IPS-15b (cell line): Measurements from ENCODE around the gene MAGEB17.

Experiments
- H3K27me3 ChIP-seq: one replicate; pipeline ENCODE4 v1.6.1; 2013; ENCODE audit warnings: low read length; ENCODE audit not compliant: control insufficient read depth, insufficient read depth
- H3K36me3 ChIP-seq: one replicate; pipeline ENCODE4 v1.6.1; 2013; ENCODE audit warnings: low read length; ENCODE audit not compliant: control insufficient read depth, insufficient read depth
- H3K4me1 ChIP-seq: one replicate; pipeline ENCODE4 v1.6.1; 2013; ENCODE audit warnings: mild to moderate bottlenecking, low read length; ENCODE audit not compliant: control insufficient read depth, insufficient read depth
- H3K4me3 ChIP-seq: one replicate; pipeline ENCODE4 v1.5.1; 2013; ENCODE audit warnings: low read depth, low read length
- H3K9ac ChIP-seq: one replicate; pipeline ENCODE4 v1.6.1; 2013; ENCODE audit warnings: low read depth, mild to moderate bottlenecking, low read length
- H3K9me3 ChIP-seq: one replicate; pipeline ENCODE4 v1.6.1; 2013; ENCODE audit warnings: mild to moderate bottlenecking, low read length; ENCODE audit not compliant: control insufficient read depth, insufficient read depth

MAGEB17 gene, protein sequence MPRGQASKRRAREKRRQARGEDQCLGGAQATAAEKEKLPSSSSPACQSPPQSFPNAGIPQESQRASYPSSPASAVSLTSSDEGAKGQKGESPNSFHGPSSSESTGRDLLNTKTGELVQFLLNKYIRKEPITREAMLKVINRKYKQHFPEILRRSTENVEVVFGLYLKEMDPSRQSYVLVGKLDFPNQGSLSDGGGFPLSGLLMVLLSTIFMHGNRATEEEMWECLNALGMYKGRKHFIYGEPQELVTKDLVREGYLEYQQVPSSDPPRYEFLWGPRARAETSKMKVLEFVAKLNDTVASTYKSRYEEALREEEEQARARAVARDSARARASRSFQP

DNA sequence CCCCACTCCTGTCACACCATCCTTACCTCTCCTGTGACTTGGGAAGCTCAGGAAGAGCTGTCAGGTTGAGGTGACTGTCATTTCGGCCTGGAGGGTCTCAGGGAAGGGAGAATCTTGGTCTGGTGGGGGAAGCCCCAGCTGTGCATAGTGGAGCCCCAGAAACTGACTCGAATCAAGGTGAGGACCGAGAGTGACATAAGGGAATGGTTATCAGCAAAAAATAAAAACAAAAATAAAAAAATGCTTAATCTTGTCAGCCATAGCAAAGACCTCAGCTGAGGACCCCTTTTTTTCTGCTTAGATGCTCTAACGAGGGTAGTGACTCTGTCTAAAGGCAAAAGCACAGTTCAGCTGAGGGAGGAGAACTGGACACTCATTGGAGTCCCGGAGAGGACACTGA is at the start of gene MAGEB17:
MAGEB17 (plus strand) TSS at position 301 of the 400 bp plus-strand sequence. CDS start 2,902 bp downstream, outside the sequence.
- peaks cover 13% of the 10 kb centered on the region for H3K4me1 ChIP-seq
- peaks cover 68% of the 10 kb centered on the region for H3K36me3 ChIP-seq
- no peak within 1 kb of the TSS for H3K4me3 ChIP-seq
- H3K9me3 ChIP-seq, result no peaks in the 10 kb centered on the region
- no peak within 1 kb of the TSS for H3K9ac ChIP-seq
- H3K27me3 ChIP-seq, result no peaks in the 10 kb centered on the region

DNA sequence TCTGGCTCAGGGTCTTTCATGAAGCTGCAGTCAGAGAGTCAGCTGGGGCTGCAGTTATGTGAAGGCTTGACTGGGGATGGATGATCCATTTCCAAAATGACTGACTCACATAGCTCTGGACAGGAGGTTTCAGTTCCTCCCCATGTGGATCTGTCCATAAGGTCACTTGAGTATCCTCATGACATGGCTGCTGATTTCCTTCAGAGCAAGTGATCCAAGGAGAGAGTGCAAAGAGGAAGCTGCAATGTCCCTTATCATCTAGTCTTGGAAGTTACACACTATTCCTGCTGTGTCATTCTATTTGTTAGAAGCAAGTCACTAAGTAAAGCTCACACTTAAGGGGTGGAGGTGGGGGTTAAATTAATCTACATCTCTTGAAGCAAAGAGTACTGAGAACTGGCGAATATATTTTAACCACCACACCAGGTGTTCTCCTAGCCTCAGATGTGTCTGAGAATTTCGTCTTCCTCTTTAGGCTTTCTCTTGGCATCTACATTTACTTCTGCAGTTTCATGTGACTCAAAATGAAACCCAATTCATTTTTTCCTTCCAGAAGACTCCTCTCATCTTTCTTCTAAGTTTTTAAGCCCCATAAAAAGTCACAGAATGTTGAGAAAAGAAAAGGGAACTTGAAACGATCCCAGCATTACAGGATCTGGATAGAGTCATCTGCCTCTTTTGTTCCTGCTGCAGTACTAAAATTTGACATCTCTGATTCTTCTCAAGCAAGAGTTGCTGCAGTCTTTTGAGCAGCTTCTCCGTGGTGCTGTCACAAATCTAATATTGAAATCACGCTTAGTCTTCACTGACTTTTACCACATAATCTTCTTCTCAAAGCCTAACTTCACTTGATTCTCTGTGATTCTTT is 47.7 kb upstream of the MAGEB17 start:
- H3K9me3 ChIP-seq, result no peaks in the 10 kb centered on the region
- H3K4me1 ChIP-seq, result no peaks in the 10 kb centered on the region
- no peaks in the 10 kb centered on the region for H3K36me3 ChIP-seq
- no peak overlapping the region for H3K9ac ChIP-seq
- no peaks in the 10 kb centered on the region for H3K27me3 ChIP-seq
- no peak overlapping the region for H3K4me3 ChIP-seq

DNA sequence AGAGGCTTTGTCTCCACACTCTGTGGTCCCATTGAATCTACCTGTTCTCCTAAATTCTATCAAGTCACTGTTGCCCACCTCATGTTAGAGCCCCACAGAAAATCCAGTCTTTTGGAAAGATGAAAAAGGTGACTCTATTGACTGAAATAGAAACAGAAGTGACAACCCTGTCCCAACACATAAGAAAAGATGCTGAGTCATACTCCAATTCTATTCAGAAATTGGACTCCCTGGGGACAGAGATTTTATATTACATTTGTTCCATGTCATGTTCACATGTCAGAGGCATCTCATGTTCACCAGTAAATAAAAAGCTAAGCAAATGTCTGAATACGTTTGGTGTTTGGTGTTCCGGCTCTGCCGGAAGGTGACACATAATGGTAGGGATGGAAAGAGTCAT is 46.9 kb upstream of the MAGEB17 start:
- Histone ChIP-seq H3K36me3 (no peaks in the 10 kb centered on the region), H3K4me3 (no peak overlapping the region), H3K27me3 (no peaks in the 10 kb centered on the region), H3K9me3 (no peaks in the 10 kb centered on the region), H3K4me1 (no peaks in the 10 kb centered on the region), H3K9ac (no peak overlapping the region)

GRCh38 chrX:16123222-16123786 is 44.0 kb upstream of the MAGEB17 start, which contains the start of gene GRPR:
TSS of gene GRPR (plus strand) at chrX:16123565. CDS start at chrX:16123954, 389 bp downstream.
- peak within 1 kb of the TSS; percentile 62 for H3K4me3 ChIP-seq
- H3K36me3 ChIP-seq, result no peaks in the 10 kb centered on the region
- no peaks in the 10 kb centered on the region for H3K4me1 ChIP-seq
- no peaks in the 10 kb centered on the region for H3K27me3 ChIP-seq
- no peaks in the 10 kb centered on the region for H3K9me3 ChIP-seq
- H3K9ac ChIP-seq, result no peak within 1 kb of the TSS

- Histone ChIP-seq H3K4me1 (no peaks in the 10 kb centered on the region), H3K4me3 (peak overlapping the region; percentile 62), H3K9ac (no peak overlapping the region), H3K9me3 (no peaks in the 10 kb centered on the region), H3K36me3 (no peaks in the 10 kb centered on the region), H3K27me3 (no peaks in the 10 kb centered on the region)
Observed at GRCh38 chrX:16124201-16124600, 43.1 kb upstream of the MAGEB17 start.

- H3K4me1 ChIP-seq, result no peaks in the 10 kb centered on the region
- H3K9ac ChIP-seq, result peak overlapping the region; percentile 50
- H3K4me3 ChIP-seq, result peak overlapping the region; percentile 62
- no peaks in the 10 kb centered on the region for H3K9me3 ChIP-seq
- no peaks in the 10 kb centered on the region for H3K36me3 ChIP-seq
- no peaks in the 10 kb centered on the region for H3K27me3 ChIP-seq
Observed at GRCh38 chrX:16125520-16126149, 41.6 kb upstream of the MAGEB17 start.

DNA sequence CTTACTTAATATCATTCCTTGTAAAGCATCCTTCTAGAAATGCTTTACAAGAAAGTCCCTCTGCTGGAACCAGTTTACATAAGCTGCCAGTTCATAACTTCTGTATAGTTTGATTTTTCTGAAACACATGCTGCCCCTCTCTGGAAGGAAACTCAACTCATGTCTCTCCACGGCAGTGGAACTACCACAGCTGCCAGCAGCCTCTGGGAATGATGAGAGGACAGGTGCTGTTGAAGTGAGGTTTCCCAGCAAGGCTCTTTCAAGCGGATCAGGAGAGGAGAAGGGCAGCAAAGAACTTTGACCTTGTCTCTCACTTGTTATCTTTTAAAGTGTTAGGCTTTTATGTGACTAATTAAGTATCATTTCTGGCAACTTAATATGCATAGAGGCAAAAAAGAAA is 36.6 kb upstream of the MAGEB17 start:
- H3K36me3 ChIP-seq, result no peaks in the 10 kb centered on the region
- H3K27me3 ChIP-seq, result no peaks in the 10 kb centered on the region
- H3K4me1 ChIP-seq, result no peaks in the 10 kb centered on the region
- H3K4me3 ChIP-seq, result no peak overlapping the region
- no peak overlapping the region for H3K9ac ChIP-seq
- H3K9me3 ChIP-seq, result no peaks in the 10 kb centered on the region

GRCh38 chrX:16134936-16135335 is 32.3 kb upstream of the MAGEB17 start:
- Histone ChIP-seq H3K27me3 (no peaks in the 10 kb centered on the region), H3K4me3 (no peak overlapping the region), H3K9ac (no peak overlapping the region), H3K4me1 (no peaks in the 10 kb centered on the region), H3K36me3 (no peaks in the 10 kb centered on the region), H3K9me3 (no peaks in the 10 kb centered on the region)

- Histone ChIP-seq H3K36me3 (no peaks in the 10 kb centered on the region), H3K4me1 (no peaks in the 10 kb centered on the region), H3K9ac (no peak overlapping the region), H3K9me3 (no peaks in the 10 kb centered on the region), H3K4me3 (no peak overlapping the region), H3K27me3 (no peaks in the 10 kb centered on the region)
Observed at GRCh38 chrX:16136080-16136479, 31.2 kb upstream of the MAGEB17 start.

DNA sequence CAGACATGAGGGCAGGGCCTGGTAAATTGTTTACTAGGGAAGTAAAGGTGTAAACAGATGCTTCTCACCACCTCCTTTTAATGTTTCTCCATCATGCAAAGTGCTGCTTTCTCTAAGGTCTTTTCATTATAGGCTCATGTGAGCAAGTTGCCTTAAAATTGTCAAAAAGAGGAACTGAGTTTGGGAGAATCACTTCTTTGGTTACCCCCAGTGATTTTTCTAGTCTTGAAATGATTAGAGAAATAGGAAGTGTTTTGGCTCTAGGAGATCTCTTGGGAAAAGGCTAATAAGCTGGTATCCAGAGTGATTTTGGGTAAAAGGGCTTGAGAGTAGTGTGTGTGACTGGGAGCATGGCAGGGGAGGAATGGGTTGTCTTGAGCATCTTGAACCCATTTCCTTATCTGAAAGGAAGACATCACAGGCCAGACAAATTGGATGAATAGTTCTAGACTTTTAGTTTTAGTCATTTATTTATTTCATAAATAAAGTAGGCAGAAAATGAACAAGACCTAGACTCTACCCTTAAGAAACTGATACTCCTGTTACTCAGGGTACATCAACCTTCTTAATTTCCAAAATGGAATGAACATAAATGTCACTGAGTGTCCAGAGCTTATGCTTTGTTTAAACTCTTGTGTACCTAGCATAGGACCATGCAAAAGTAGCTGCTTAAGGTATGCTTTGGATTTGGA is 29.7 kb upstream of the MAGEB17 start:
- Histone ChIP-seq H3K4me3 (no peak overlapping the region), H3K36me3 (no peaks in the 10 kb centered on the region), H3K9ac (no peak overlapping the region), H3K9me3 (no peaks in the 10 kb centered on the region), H3K4me1 (no peaks in the 10 kb centered on the region), H3K27me3 (no peaks in the 10 kb centered on the region)

GRCh38 chrX:16138108-16138427 is 29.2 kb upstream of the MAGEB17 start:
- Histone ChIP-seq H3K36me3 (no peaks in the 10 kb centered on the region), H3K27me3 (no peaks in the 10 kb centered on the region), H3K4me3 (no peak overlapping the region), H3K9me3 (no peaks in the 10 kb centered on the region), H3K9ac (no peak overlapping the region), H3K4me1 (no peaks in the 10 kb centered on the region)
